ENCODE measurements around the gene CCM2.

The CCM2 gene

GRCh38 chr7:44978511-44979366 is 21.3 kb upstream of the CCM2 start, which contains the start of gene MYO1G:
TSS of gene MYO1G (minus strand) at chr7:44979015. CDS start at chr7:44978961, 54 bp downstream.
- intact Hi-C loops (cut with DNase I): no loop called here
- peak in 9 of 42 donors; percentile 28 to 61 (median 40) for DNase-seq

GRCh38 chr7:44979481-44980392 is 20.3 kb upstream of the CCM2 start:
- no peak for DNase-seq
- intact Hi-C loops (cut with DNase I): loop anchor here (10.0 kb wide), 2 partner anchors 95 to 395 kb away; partner anchors contain the start of genes PURB and TMED4

DNA sequence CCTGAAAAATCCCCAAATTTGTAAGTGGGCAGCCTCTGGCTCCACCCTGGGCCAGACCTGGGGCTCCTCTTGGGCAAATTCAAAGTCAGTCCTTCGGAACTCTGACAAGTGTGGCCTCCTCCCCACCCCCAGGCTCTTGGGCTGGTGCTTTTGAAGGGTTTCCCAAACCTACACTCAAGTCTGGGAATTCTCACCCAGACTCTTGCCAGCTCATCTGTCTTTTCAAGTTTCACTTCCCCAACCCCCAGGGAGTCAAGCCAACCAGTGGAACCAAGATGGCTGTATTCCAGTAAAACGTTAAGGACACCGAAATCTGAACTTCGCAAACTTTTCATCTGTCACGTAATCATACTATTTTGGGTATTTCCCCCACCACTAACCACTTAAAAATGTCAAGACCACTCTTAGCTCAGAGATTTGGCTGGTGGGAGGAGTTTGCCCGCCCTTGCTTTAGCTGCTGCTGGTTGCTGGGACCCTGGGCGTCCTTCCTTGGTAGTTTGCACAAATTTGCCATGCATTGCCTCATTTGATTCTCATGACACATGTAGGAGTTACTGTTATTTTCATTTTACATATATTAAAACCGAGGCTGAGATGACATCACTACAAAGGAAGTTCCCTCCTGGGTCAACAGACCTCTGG is 19.5 kb upstream of the CCM2 start:
- DNase-seq: peak in 16 of 42 donors; percentile 24 to 77 (median 49)
- intact Hi-C loops (cut with DNase I): loop anchor here (10.0 kb wide), 2 partner anchors 96 to 396 kb away; partner anchors contain the start of genes PURB and TMED4

GRCh38 chr7:44981035-44981706 is 18.8 kb upstream of the CCM2 start:
- no peak for DNase-seq
- intact Hi-C loops (cut with DNase I): loop anchor here (10.0 kb wide), 2 partner anchors 96 to 396 kb away; partner anchors contain the start of genes PURB and TMED4

DNA sequence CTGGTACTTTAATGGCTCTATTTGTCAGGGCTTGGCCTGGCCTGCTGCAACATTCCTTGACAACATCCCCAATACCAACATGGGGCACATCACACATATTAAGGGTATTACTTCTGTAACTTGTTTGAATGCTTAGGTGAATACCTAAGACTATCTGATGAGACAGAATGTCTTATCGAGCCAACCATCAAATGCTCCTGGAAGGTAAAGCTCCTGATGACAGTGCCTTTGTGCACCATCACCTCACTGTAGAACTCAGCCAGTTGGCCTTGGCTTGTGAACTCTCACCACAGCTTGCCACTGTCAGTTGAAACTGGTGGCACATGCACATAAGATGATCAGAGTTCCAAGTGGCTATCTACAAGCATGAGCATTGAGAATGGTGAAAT is 17.5 kb upstream of the CCM2 start:
- no peak for DNase-seq
- intact Hi-C loops (cut with DNase I): loop anchor here (10.0 kb wide), 2 partner anchors 98 to 398 kb away; partner anchors contain the start of genes PURB and TMED4

GRCh38 chr7:44982970-44983369 is 17.0 kb upstream of the CCM2 start:
- intact Hi-C loops (cut with DNase I): loop anchor here (10.0 kb wide), 2 partner anchors 98 to 398 kb away; partner anchors contain the start of genes PURB and TMED4
- DNase-seq: no peak

- DNase-seq: no peak
- intact Hi-C loops (cut with DNase I): loop anchor here (10.0 kb wide), 2 partner anchors 99 to 399 kb away; partner anchors contain the start of genes PURB and TMED4
Measured at GRCh38 chr7:44983742-44984477, 16.1 kb upstream of the CCM2 start.

DNA sequence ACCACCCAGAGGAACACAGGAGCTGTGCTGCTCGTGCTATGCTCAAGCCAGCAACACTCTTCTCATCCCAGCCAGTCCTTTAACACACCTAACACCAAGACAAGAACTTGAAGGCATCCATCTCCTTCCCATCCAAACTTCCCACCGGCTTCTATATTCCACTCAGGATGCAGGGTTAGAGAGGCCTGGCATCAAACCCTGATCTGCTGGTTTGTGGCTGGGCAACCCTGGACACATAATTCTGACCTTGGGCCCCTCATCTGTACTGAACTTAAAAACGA is 15.6 kb upstream of the CCM2 start:
- DNase-seq: no peak
- intact Hi-C loops (cut with DNase I): loop anchor here (10.0 kb wide), 2 partner anchors 100 to 400 kb away; partner anchors contain the start of genes PURB and TMED4

DNA sequence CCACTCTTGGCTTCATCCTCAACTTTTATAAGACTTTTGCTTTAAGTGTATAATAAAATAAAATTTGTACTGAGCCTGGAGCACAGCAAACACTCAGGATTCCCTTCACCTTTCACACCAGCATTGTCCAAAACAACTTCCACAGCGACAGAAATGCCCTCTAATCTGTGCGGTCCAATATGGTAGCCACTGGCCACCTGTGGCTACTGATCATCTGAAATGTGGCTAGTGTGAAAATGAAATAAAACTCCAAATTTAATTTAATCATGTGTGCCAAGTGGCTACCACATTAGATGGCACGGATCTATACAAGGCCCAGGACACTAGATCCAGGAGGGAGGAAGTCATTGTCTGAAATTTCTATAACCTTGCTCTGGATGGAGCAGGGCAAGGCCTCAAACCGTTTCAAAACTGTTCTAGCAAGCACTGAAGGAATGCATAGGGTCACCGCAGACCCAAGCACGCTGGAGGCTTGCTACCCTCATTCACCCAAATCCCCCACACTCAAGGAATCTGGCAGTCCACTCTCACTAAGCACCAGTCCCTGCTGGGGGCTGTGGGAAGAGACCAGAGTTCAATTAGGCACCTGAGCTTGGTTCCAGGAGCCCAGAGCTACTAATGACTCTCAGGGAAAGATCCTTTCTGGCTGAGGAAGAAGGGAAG is 14.8 kb upstream of the CCM2 start:
- intact Hi-C loops (cut with DNase I): loop anchor here (10.0 kb wide), 2 partner anchors 100 to 400 kb away; partner anchors contain the start of genes PURB and TMED4
- no peak for DNase-seq

GRCh38 chr7:44985900-44986217 is 14.1 kb upstream of the CCM2 start:
- intact Hi-C loops (cut with DNase I): loop anchor here (10.0 kb wide), 2 partner anchors 101 to 401 kb away; partner anchors contain the start of genes PURB and TMED4
- peak in 2 of 42 donors; percentile 15 to 24 for DNase-seq

GRCh38 chr7:44986218-44987053 is 13.6 kb upstream of the CCM2 start:
- DNase-seq: peak; percentile 77 to 97 (median 94)
- intact Hi-C loops (cut with DNase I): loop anchor here (10.0 kb wide), 2 partner anchors 102 to 402 kb away; partner anchors contain the start of genes PURB and TMED4

DNA sequence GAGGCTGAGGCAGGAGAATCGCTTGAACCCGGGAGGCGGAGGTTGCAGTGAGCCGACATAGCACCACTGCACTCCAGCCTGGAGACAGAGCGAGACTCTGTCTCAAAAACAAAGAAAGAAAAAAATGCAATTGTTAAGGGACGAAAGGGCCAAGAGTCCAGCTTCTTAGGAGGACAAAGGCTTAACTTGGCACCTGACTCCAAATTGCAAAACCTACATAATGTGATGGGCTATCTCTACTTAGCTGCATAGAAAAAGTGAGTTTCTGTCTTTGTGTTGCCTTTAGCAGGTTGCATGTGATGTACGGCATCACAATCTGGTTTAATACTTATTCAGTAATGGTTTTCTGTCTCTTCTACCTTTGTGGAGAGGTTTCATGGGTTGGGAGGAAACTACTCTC is 12.5 kb upstream of the CCM2 start:
- DNase-seq: no peak
- intact Hi-C loops (cut with DNase I): loop anchor here (10.0 kb wide), 2 partner anchors 103 to 403 kb away; partner anchors contain the start of genes PURB and TMED4

DNA sequence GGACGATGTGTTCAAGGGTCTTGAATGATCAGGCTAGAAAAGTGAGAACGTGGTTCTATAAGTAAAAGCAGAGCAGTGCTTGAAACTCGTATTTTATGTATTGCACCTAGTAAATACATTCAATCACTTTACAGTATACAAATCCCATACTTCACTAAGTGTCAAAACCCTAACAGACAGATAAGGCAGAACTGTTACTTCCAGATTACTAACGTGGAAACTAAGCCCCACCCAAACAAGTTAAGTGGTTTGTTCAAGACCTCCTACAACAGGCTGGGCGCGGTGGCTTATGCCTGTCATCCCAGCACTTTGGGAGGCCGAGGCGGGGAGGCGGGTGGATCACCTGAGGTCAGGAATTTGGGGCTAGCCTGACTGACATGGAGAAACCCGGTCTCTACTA is 12.0 kb upstream of the CCM2 start:
- no peak for DNase-seq
- intact Hi-C loops (cut with DNase I): loop anchor here (10.0 kb wide), 2 partner anchors 103 to 403 kb away; partner anchors contain the start of genes PURB and TMED4

GRCh38 chr7:44988701-44989100 is 11.3 kb upstream of the CCM2 start:
- intact Hi-C loops (cut with DNase I): loop anchor here (10.0 kb wide), 2 partner anchors 104 to 404 kb away; partner anchors contain the start of genes PURB and TMED4
- peak in 7 of 42 donors; percentile 21 to 67 (median 34) for DNase-seq

DNA sequence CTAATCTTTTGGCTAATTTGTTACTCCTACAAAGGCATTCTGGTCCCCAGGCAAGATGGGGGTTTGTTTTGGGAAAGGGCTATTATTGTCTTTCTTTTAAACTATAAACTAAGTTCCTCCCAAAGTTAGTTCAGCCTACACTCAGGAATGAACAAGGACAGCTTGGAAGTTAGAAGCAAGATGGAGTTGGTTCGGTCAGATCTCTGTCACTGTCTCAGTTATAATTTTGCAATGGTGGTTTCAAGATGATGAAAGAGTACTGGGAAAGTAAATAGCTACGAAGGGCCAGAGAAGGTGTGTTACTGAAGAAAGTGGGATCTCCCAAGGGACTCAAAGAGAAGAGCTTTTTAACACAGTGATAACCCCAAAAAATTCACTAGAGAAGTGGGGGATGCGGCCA is 10.9 kb upstream of the CCM2 start:
- intact Hi-C loops (cut with DNase I): loop anchor here (10.0 kb wide), 2 partner anchors 104 to 404 kb away; partner anchors contain the start of genes PURB and TMED4
- DNase-seq: no peak
